B cell (primary cell): ENCODE measurements around the gene TENT4A.

ENCODE experiments used
- CTCF ChIP-seq: fragments of 200-600 bp; IDR thresholded peaks from one replicate; pipeline ENCODE4 v1.8.0; 2022; ENCODE audit warnings: antibody characterized with exemption, mild to moderate bottlenecking
- EZH2 ChIP-seq: IDR thresholded peaks from 2 replicates; pipeline ENCODE4 v1.6.1; 2012; ENCODE audit warnings: borderline replicate concordance, low read depth, mild to moderate bottlenecking, moderate library complexity, low read length; ENCODE audit not compliant: insufficient read depth, poor library complexity, severe bottlenecking

GRCh38 chr5:6687505-6687904 lies 25.7 kb upstream of the TENT4A start:
- no peak for TF ChIP-seq EZH2
- no peak for TF ChIP-seq CTCF
